SK-N-SH (cell line): ENCODE measurements around the gene MEG3. TPM values are rescaled to one million over a fixed set of nuclear protein-coding genes. Genes with fewer than 3 reads are reported as not detected.

ENCODE experiments used
- CTCF ChIA-PET: fragments of 300-600, 350-600 bp; formaldehyde crosslinking; extraction: SDS; loops from one replicate; lab custom pipeline; 2021; lab: Yijun Ruan, JAX
- POLR2A ChIA-PET: fragments of 350-600 bp; sonication (Branson Sonifier 250); formaldehyde crosslinking; extraction: SDS; loops from one replicate; lab custom pipeline; 2020; ENCODE audit warnings: antibody characterized with exemption, inconsistent platforms; lab: Yijun Ruan, JAX
- DNase-seq: peaks from one replicate; pipeline ENCODE4 v3.0.0; 2012
- H2AFZ ChIP-seq: fragments of 200-600 bp; sonication (generic); 2 replicates; pipeline ENCODE4 v1.8.1; 2016; ENCODE audit warnings: antibody characterized with exemption, mild to moderate bottlenecking, low read depth
- H3F3A ChIP-seq: fragments of 200-600 bp; sonication (generic); replicated peaks from 2 replicates; pipeline ENCODE3; 2016; ENCODE audit warnings: antibody characterized with exemption, mild to moderate bottlenecking; ENCODE audit not compliant: insufficient read depth
- H3K27ac ChIP-seq, 2 experiments: fragments of 200-500 bp in 1 of 2; fragments of 200-600 bp in 1 of 2; sonication (Bioruptor generic) in 1 of 2; sonication (generic), shearing (Covaris generic) in 1 of 2; 2 replicates each; pipeline versions ENCODE4 v1.5.1 to v1.6.1; 2014 to 2016; ENCODE audit warnings: low read depth in 2 of 2, inconsistent platforms in 1 of 2, low read length in 1 of 2, mild to moderate bottlenecking in 1 of 2, mixed read lengths in 1 of 2
- H3K27me3 ChIP-seq: fragments of 200-600 bp; sonication (generic), shearing (Covaris generic); 2 replicates; pipeline ENCODE4 v1.6.1; 2016; ENCODE audit warnings: mixed run types; ENCODE audit not compliant: insufficient read depth
- H3K36me3 ChIP-seq, 2 experiments: fragments of 200-500 bp in 1 of 2; fragments of 200-600 bp in 1 of 2; sonication (Bioruptor generic) in 1 of 2; sonication (generic) in 1 of 2; replicated peaks in 1 of 2; 2 replicates each; pipeline versions ENCODE3 to v1.5.1; 2014 to 2016; ENCODE audit warnings: low read length in 1 of 2, mild to moderate bottlenecking in 1 of 2; ENCODE audit not compliant: insufficient read depth in 2 of 2, control insufficient read depth in 1 of 2
- H3K4me1 ChIP-seq, 2 experiments: fragments of 200-500 bp in 1 of 2; fragments of 200-600 bp in 1 of 2; sonication (Bioruptor generic) in 1 of 2; sonication (generic), shearing (Covaris generic) in 1 of 2; 2 replicates each; pipeline versions ENCODE4 v1.5.1 to v1.6.1; 2014 to 2016; ENCODE audit warnings: low read depth in 1 of 2, low read length in 1 of 2, mixed run types in 1 of 2; ENCODE audit not compliant: insufficient read depth in 2 of 2, control insufficient read depth in 1 of 2
- H3K4me2 ChIP-seq: fragments of 200-600 bp; sonication (generic), shearing (Covaris generic); 2 replicates; pipeline ENCODE4 v1.6.1; 2017; ENCODE audit warnings: mixed run types
- H3K4me3 ChIP-seq, 2 experiments: fragments of 200-500 bp in 1 of 2; fragments of 200-600 bp in 1 of 2; sonication (Bioruptor generic) in 1 of 2; sonication (generic), shearing (Covaris generic) in 1 of 2; 2 replicates each; pipeline versions ENCODE4 v1.5.1 to v1.8.1; 2014 to 2016; ENCODE audit warnings: low read depth in 2 of 2, inconsistent platforms in 1 of 2, low read length in 1 of 2, mild to moderate bottlenecking in 1 of 2, mixed read lengths in 1 of 2, moderate library complexity in 1 of 2
- H3K79me2 ChIP-seq: fragments of 200-600 bp; sonication (generic); 2 replicates; pipeline ENCODE4 v1.8.1; 2017; ENCODE audit warnings: mild to moderate bottlenecking; ENCODE audit not compliant: insufficient read depth
- H3K9ac ChIP-seq: fragments of 200-600 bp; sonication (generic); 2 replicates; pipeline ENCODE4 v1.6.1; 2017; ENCODE audit warnings: mixed run types
- H3K9me2 ChIP-seq: fragments of 200-600 bp; sonication (generic); 2 replicates; pipeline ENCODE4 v1.6.1; 2017; ENCODE audit warnings: mixed run types
- H3K9me3 ChIP-seq: fragments of 200-600 bp; sonication (generic); 2 replicates; pipeline ENCODE4 v1.6.1; 2017; ENCODE audit warnings: mixed run types, mild to moderate bottlenecking, moderate library complexity
- H4K20me1 ChIP-seq: fragments of 200-600 bp; sonication (generic); 2 replicates; pipeline ENCODE4 v1.6.1; 2017; ENCODE audit warnings: mild to moderate bottlenecking, mixed run types; ENCODE audit not compliant: insufficient read depth
- GATA2 ChIP-seq: sonication (generic); formaldehyde crosslinking; IDR thresholded peaks from 2 replicates; pipeline ENCODE4 v1.5.0; 2020; ENCODE audit warnings: mild to moderate bottlenecking, missing genetic modification reagents
- JUND ChIP-seq: IDR thresholded peaks from 2 replicates; pipeline ENCODE4 v1.4.0; 2012
- MEF2A ChIP-seq: IDR thresholded peaks from 2 replicates; pipeline ENCODE4 v1.4.0; 2012; ENCODE audit warnings: low read depth, borderline replicate concordance
- RAD21 ChIP-seq: IDR thresholded peaks from 2 replicates; pipeline ENCODE4 v1.6.1; 2012; ENCODE audit warnings: mild to moderate bottlenecking, low read length
- USF1 ChIP-seq: IDR thresholded peaks from 2 replicates; pipeline ENCODE4 v1.4.0; 2012; ENCODE audit warnings: low read depth, borderline replicate concordance
- USF2 ChIP-seq: fragments of 150-350 bp; IDR thresholded peaks from 2 replicates; pipeline ENCODE4 v1.6.1; 2017; ENCODE audit warnings: antibody characterized with exemption, low read length, low read depth, borderline replicate concordance
- WGBS: methylation state at CpG from one replicate; pipeline ENCODE4 v1.1.6; 2017; ENCODE audit warnings: low lambda C conversion rate; 5-methylcytosine and 5-hydroxymethylcytosine counted together
- polyA plus RNA-seq, 3 experiments: library from polyadenylated mRNA; depleted of rRNA; stranded (reverse); fragments of >200 nt; gene quantifications; 2 replicates each; pipeline ENCODE4 v1.2.3, GENCODE V29; 2012

MEG3 gene
- polyA plus RNA-seq, 1 of the 3 experiments (the other 2 are of a cell fraction) = not detected

GRCh38 chr14:100880271-100881101, 54.6 kb downstream of the MEG3 start:
- no peaks in the 10 kb centered on the region for H3K9me3 ChIP-seq
- H4K20me1 ChIP-seq = no peaks in the 10 kb centered on the region
- no peaks in the 10 kb centered on the region for H3K27me3 ChIP-seq
- no peak for DNase-seq
- no peaks in the 10 kb centered on the region for H3F3A ChIP-seq
- no peaks in the 10 kb centered on the region for H3K9me2 ChIP-seq
- no peaks in the 10 kb centered on the region for H3K36me3 ChIP-seq
- no peak overlapping the region; a peak in 1 of 4 replicates for H3K27ac ChIP-seq
- no peak overlapping the region for H3K9ac ChIP-seq
- 78% methylated on average over 16 of the region's 34 CpGs for WGBS
- ChIA-PET CTCF (interaction anchor here (0.6 to 0.7 kb wide), 2 partner anchors 16 to 355 kb away, joined by 4 to 5 read pairs; no protein-coding TSS in a partner anchor), POLR2A (no interaction called here)
- H3K4me3 ChIP-seq = no peak overlapping the region
- H3K4me1 ChIP-seq = peaks cover 0 to 32% of the 10 kb centered on the region in 2 experiments; a peak in 1 of 4 replicates
- TF ChIP-seq USF2 = no peak
- no peaks in the 10 kb centered on the region for H3K79me2 ChIP-seq
- H3K4me2 ChIP-seq = no peak overlapping the region
- no peak overlapping the region for H2AFZ ChIP-seq

GRCh38 chr14:100881211-100882025, 55.5 kb downstream of the MEG3 start:
- H3K9me3 ChIP-seq = no peaks in the 10 kb centered on the region
- no peaks in the 10 kb centered on the region for H3K79me2 ChIP-seq
- no peak overlapping the region for H3K4me2 ChIP-seq
- ChIA-PET CTCF (no interaction called here), POLR2A (no interaction called here)
- no peak for TF ChIP-seq GATA2 (CRISPR knock-in tag)
- no peak for TF ChIP-seq JUND
- TF ChIP-seq MEF2A = no peak
- no peak for TF ChIP-seq RAD21
- TF ChIP-seq USF1 = no peak
- no peak overlapping the region for H3K9ac ChIP-seq
- H2AFZ ChIP-seq = no peak overlapping the region
- no peaks in the 10 kb centered on the region for H3K27me3 ChIP-seq
- H3K9me2 ChIP-seq = no peaks in the 10 kb centered on the region
- H4K20me1 ChIP-seq = no peaks in the 10 kb centered on the region
- H3K4me1 ChIP-seq = peaks cover 0 to 37% of the 10 kb centered on the region in 2 experiments; a peak in 2 of 4 replicates
- H3K27ac ChIP-seq = no peak overlapping the region; a peak in 1 of 4 replicates
- H3K4me3 ChIP-seq = no peak overlapping the region
- DNase-seq = no peak
- no peaks in the 10 kb centered on the region for H3K36me3 ChIP-seq
- WGBS = 80% methylated on average over 20 of the region's 38 CpGs
- H3F3A ChIP-seq = no peaks in the 10 kb centered on the region
